Activated naive CD4-positive, alpha-beta T cell treated with anti-CD3 and anti-CD28 coated beads, Interleukin-2, amount 50 U/mL, for 24 hours (primary cell): ENCODE results near the gene VPS13A.
"Not testable (repeated sequence)": the region's sequence is repeated elsewhere in the genome, so short reads cannot be mapped to it uniquely, and the experiment has no call there.

Source experiments
- H3K27ac Mint-ChIP-seq: one replicate; pipeline ENCODE4 v1.8.0; 2021; ENCODE audit warnings: mild to moderate bottlenecking, mixed read lengths
- H3K27me3 Mint-ChIP-seq: one replicate; pipeline ENCODE4 v1.8.0; 2021; ENCODE audit warnings: mixed read lengths
- H3K36me3 Mint-ChIP-seq: one replicate; pipeline ENCODE4 v1.8.0; 2021; ENCODE audit warnings: mixed read lengths
- H3K4me1 Mint-ChIP-seq: one replicate; pipeline ENCODE4 v1.8.0; 2021; ENCODE audit warnings: mixed read lengths
- H3K4me3 Mint-ChIP-seq: one replicate; pipeline ENCODE4 v1.8.0; 2021; ENCODE audit warnings: mild to moderate bottlenecking, mixed read lengths
- H3K9me3 Mint-ChIP-seq: one replicate; pipeline ENCODE4 v1.8.0; 2021; ENCODE audit warnings: mixed read lengths

Gene VPS13A

DNA sequence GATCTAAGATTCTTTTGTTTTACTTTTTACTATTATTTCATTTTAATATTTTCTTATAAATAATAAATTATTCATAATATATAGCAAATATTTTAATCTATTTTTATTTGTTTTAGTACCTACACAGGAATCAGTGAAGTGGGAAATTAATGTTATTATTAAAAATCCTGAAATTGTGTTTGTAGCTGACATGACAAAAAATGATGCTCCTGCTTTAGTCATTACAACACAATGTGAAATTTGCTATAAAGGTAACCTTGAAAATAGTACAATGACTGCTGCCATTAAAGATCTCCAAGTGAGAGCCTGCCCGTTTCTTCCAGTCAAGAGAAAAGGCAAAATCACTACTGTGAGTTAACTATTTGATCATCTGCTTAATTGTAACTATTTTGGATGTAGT lies 138.7 kb downstream of the VPS13A start:
- no peak overlapping the region for H3K27ac Mint-ChIP-seq
- no peaks in the 10 kb centered on the region for H3K4me1 Mint-ChIP-seq
- H3K36me3 Mint-ChIP-seq, result peaks cover 30% of the 10 kb centered on the region
- no peak overlapping the region for H3K4me3 Mint-ChIP-seq
- H3K27me3 Mint-ChIP-seq, result no peaks in the 10 kb centered on the region
- H3K9me3 Mint-ChIP-seq, result no peaks in the 10 kb centered on the region

DNA sequence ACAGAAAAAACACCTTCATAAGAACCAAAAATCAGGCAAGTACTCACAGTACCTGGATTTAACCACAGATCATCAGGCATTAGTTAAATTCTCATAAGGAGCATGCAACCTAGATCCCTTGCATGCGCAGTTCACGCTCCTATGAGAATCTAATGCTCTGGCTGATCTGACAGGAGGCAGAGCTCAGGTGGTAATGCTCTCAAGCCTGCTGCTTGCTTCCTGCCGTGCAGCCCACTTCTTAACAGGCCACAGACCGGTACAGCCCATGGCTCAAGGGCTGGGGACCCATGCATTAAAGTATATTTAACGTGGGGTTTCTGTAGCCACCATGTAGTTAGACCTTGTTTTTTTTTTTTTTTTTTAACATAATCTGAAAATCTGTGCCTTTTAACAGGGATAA lies 147.7 kb downstream of the VPS13A start:
- no peaks in the 10 kb centered on the region for H3K27me3 Mint-ChIP-seq
- H3K36me3 Mint-ChIP-seq, result peaks cover 36% of the 10 kb centered on the region
- H3K4me1 Mint-ChIP-seq, result no peaks in the 10 kb centered on the region
- H3K27ac Mint-ChIP-seq, result no peak overlapping the region
- no peak overlapping the region for H3K4me3 Mint-ChIP-seq
- H3K9me3 Mint-ChIP-seq, result no peaks in the 10 kb centered on the region

DNA sequence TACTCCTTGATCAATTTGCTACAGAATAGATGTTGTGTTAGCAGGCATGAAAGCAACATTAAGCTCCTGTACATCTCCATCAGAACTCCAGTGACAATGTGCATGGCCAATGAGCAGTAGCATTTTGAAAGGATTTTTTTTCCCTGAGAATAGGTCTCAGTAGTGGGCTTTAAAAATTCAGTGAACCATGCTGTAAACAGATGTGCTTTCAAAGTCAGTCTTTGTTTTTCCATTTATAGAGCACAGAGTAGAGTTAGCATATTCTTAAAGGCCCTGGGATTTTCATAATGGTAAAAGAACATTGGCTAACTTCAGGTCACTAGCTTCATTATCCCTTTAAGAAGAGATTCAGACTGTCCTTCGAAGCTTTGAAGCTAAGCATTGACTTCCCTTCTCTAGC lies 150.8 kb downstream of the VPS13A start:
- H3K27me3 Mint-ChIP-seq, result no peaks in the 10 kb centered on the region
- H3K4me1 Mint-ChIP-seq, result no peaks in the 10 kb centered on the region
- H3K36me3 Mint-ChIP-seq, result peaks cover 26% of the 10 kb centered on the region
- no peak overlapping the region for H3K27ac Mint-ChIP-seq
- no peak overlapping the region for H3K4me3 Mint-ChIP-seq
- H3K9me3 Mint-ChIP-seq, result no peaks in the 10 kb centered on the region

DNA sequence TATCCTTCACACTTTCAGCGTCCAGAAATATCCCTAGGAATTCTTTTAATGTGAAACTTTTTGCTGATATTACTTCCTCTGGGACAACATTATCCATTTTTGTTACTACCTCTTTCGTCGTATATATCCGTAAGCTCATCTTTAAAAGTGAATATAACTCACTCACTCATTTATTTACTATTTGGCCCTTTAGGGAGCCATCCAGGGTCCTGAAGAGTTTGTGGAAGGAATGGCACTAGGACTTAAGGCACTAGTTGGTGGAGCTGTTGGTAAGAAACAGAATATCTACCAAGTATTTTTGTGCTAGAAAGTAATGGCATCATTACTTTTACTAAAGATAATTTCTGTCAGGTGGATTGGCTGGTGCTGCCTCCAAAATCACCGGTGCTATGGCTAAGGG lies 192.7 kb downstream of the VPS13A start:
- Mint-ChIP-seq H3K4me1 (no peaks in the 10 kb centered on the region), H3K4me3 (no peak overlapping the region), H3K36me3 (peaks cover 21% of the 10 kb centered on the region), H3K27me3 (no peaks in the 10 kb centered on the region), H3K27ac (no peak overlapping the region), H3K9me3 (peaks cover 6% of the 10 kb centered on the region)

DNA sequence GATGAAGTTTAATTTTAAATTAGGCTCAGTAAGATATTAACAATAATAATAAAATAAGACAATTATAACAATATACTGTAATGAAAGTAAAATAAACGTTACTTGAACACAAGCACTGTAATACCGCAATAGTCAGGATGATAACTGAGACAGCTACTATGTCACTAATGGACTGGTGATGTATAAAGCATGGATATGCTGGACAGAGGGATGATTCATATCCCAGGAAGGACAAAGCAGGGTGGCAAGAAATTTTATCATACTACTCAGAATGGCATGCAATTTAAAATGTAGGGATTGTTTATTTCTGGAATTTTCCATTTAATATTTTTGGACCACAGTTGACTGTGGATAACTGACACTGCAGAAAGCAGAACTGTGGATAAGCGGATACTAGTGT lies 196.9 kb downstream of the VPS13A start:
- Mint-ChIP-seq H3K4me3 (no peak overlapping the region), H3K27me3 (no peaks in the 10 kb centered on the region), H3K4me1 (no peaks in the 10 kb centered on the region), H3K27ac (no peak overlapping the region), H3K36me3 (peaks cover 21% of the 10 kb centered on the region), H3K9me3 (peaks cover 6% of the 10 kb centered on the region)

DNA sequence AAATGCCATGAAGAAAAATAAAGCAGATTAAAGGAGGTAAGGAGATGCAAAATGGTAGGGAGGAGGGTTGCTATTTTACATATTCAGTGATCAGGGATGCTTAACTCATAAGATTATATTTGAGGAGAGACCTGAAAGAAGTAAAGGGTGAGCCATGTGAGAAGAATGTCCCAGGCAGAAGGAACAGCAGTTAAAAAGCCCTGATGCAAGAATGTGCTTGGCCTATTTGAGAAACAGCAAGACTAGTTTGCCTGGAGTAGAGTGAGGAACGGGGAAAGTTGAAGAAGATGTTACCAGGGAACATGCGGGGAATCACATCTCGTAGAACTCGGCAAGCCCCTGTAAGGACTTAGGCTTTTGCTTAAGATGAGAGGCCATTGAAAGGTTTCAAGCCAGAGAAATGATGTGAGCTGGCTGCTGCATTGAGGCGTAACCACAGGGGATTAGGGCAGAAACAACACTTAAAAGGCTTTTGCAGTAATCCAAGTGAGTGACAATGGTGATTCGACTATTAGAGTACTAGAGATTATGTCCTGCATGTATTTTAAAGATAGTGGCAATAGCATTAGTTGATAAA lies 198.7 kb downstream of the VPS13A start:
- Mint-ChIP-seq H3K36me3 (peaks cover 16% of the 10 kb centered on the region), H3K27ac (no peak overlapping the region), H3K27me3 (no peaks in the 10 kb centered on the region), H3K4me3 (no peak overlapping the region), H3K9me3 (peaks cover 1% of the 10 kb centered on the region), H3K4me1 (no peaks in the 10 kb centered on the region)

DNA sequence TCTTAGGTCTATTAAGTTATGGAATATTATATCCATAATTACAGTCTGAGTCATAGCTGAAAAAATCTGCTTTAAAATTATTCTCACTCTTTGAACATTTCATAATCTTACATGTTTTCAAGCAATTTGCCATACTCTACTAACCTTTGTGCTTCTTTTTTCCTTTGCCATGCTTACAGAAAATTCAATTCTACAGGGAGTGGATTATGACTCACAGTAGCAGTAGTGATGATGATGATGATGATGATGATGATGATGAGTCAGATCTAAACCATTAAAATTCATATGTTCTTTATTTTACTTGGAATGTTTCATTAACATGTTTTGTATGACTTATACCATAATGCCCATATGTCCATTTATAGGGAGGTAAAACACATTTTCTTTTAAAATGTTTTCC lies 207.1 kb downstream of the VPS13A start:
- H3K9me3 Mint-ChIP-seq, result no peaks in the 10 kb centered on the region
- no peak overlapping the region for H3K27ac Mint-ChIP-seq
- peaks cover 8% of the 10 kb centered on the region for H3K36me3 Mint-ChIP-seq
- no peak overlapping the region for H3K4me3 Mint-ChIP-seq
- no peaks in the 10 kb centered on the region for H3K4me1 Mint-ChIP-seq
- H3K27me3 Mint-ChIP-seq, result no peaks in the 10 kb centered on the region

DNA sequence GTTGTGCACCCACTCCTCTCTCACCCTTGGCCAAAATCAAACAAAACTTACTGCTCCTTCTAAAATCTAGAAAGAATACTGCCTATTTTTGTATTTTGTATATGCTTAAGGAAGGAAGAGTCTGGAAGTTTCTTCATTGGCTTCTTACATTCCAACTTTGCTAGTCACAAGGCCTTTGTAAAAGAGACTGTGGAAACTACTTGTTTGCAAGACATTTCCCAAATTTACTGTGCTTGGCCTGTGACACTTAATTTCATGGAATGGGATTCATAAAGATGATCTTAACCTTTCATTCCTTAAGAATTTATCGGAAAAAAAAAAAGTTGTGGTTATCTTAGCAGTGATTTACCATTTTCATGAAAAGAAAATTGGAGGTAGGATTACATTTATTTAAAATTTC lies 208.9 kb downstream of the VPS13A start:
- Mint-ChIP-seq H3K9me3 (no peaks in the 10 kb centered on the region), H3K27me3 (no peaks in the 10 kb centered on the region), H3K4me3 (no peak overlapping the region), H3K4me1 (no peaks in the 10 kb centered on the region), H3K27ac (no peak overlapping the region), H3K36me3 (peaks cover 11% of the 10 kb centered on the region)

DNA sequence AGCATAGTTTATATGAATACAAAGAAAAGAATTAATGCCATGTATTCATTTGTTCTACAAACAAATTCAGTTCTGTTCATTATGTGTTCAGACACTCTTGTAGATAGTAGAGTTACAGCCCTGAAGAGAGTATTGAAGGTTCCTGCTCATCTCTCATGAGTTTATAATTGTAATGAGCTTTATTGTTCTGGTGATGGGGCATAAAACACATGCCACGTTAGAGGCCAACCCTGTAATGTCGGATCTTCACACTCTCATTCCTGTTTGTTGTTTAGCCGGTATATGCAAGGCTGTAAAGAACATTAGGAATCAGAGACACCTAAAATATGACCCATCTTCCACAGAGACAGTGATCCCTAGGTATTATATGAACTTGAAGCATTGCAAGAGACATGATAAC lies 214.5 kb downstream of the VPS13A start:
- H3K36me3 Mint-ChIP-seq, result peaks cover 8% of the 10 kb centered on the region
- no peaks in the 10 kb centered on the region for H3K27me3 Mint-ChIP-seq
- H3K27ac Mint-ChIP-seq, result no peak overlapping the region
- H3K4me3 Mint-ChIP-seq, result no peak overlapping the region
- no peaks in the 10 kb centered on the region for H3K4me1 Mint-ChIP-seq
- H3K9me3 Mint-ChIP-seq, result no peaks in the 10 kb centered on the region

DNA sequence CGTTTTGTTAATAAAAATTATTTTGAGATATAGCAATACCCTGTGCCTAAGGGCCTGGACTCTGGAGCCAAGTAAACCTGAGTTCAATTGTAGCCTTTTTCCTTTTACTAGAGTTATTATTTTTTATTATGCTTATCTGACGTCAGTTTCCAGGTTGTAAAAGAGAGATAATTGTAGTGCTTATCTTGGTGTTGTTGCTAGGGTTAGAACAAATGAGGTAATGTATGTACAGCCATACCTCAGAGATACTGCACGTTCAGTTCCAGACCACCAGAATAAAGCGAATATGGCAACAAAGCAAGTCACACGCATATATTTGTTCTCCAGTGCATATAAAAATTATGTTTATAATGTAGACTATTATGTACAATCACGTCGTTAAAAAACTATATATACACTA lies 215.0 kb downstream of the VPS13A start:
- H3K27me3 Mint-ChIP-seq, result no peaks in the 10 kb centered on the region
- no peaks in the 10 kb centered on the region for H3K9me3 Mint-ChIP-seq
- H3K27ac Mint-ChIP-seq, result no peak overlapping the region
- H3K4me3 Mint-ChIP-seq, result no peak overlapping the region
- H3K36me3 Mint-ChIP-seq, result peaks cover 9% of the 10 kb centered on the region
- no peaks in the 10 kb centered on the region for H3K4me1 Mint-ChIP-seq

DNA sequence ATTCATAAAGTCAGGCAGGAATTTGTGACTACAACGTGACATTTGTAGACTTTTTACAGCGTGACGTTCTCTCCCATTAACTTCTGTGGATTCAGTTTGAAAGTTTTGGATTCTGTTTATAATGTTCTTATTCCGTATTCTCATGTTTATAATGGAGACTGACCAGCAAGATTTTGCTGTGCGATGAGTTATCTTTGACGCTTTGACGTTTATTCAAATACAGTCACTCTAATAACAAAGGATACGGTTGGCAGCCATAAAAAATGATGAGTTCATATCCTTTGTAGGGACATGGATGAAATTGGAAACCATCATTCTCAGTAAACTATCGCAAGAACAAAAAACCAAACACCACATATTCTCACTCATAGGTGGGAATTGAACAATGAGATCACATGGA lies 221.2 kb downstream of the VPS13A start:
- not testable (repeated sequence) for H3K9me3 Mint-ChIP-seq, H3K27ac Mint-ChIP-seq, H3K4me1 Mint-ChIP-seq, H3K4me3 Mint-ChIP-seq, H3K36me3 Mint-ChIP-seq, H3K27me3 Mint-ChIP-seq

DNA sequence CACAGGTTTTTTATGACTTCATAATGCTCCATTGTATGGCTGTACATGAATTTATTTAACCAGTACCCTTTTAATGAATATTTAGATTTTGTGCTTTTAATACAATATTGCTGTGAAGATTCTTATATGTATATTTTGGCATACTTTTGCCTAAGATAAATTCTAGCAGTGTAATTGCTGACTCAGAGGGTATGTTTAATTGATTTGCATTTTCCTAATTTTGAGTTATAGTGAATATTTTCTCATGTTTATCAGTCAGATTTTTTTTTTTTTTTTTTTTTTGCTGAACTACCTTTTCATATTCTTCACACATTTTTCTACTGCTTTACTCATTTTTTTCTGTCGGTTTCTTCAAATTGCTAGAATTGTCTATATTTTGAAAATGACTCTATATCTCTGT lies 222.6 kb downstream of the VPS13A start:
- Mint-ChIP-seq H3K36me3 (peaks cover 16% of the 10 kb centered on the region), H3K27me3 (no peaks in the 10 kb centered on the region), H3K9me3 (no peaks in the 10 kb centered on the region), H3K4me3 (no peak overlapping the region), H3K4me1 (no peaks in the 10 kb centered on the region), H3K27ac (no peak overlapping the region)

DNA sequence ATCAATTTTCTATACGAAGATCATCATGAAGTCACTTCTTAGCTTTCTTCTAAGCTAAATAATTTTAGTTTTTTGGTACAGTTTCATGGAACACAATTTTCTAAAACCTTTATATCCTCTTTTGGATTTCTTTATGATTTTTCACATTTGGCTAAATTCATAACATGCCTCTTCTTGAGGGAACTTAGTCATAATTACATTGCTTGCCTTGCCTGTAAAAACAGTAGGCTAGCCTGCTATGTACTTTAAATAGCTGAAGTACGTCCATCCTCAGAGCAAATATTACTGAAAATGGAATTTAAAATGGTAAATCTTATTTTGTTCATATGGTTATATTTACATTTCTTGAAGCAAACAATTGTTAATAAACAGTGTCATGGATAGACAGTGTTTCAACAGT lies 225.0 kb downstream of the VPS13A start:
- Mint-ChIP-seq H3K27ac (no peak overlapping the region), H3K4me3 (no peak overlapping the region), H3K9me3 (no peaks in the 10 kb centered on the region), H3K27me3 (no peaks in the 10 kb centered on the region), H3K4me1 (no peaks in the 10 kb centered on the region), H3K36me3 (peaks cover 28% of the 10 kb centered on the region)

DNA sequence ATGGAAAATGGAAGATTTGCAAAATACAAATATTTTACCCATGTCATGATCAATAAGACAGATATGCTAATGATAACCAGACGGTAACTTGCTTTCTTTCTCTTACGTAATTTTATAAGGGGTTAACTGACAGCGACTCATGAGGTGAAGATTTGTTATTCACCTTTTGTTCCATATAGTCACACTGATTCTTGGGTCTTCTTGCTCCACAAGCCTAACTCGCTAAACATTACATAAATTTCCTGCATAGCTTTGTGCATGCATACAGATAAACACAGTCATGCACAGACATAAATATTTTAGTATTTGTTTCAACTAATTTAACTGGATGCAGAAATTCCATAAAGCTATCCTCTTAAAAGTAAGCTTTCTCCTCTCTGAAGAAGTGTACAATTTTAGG lies 225.9 kb downstream of the VPS13A start:
- no peaks in the 10 kb centered on the region for H3K4me1 Mint-ChIP-seq
- H3K4me3 Mint-ChIP-seq, result no peak overlapping the region
- H3K27me3 Mint-ChIP-seq, result no peaks in the 10 kb centered on the region
- H3K27ac Mint-ChIP-seq, result no peak overlapping the region
- peaks cover 34% of the 10 kb centered on the region for H3K36me3 Mint-ChIP-seq
- H3K9me3 Mint-ChIP-seq, result peaks cover 4% of the 10 kb centered on the region

DNA sequence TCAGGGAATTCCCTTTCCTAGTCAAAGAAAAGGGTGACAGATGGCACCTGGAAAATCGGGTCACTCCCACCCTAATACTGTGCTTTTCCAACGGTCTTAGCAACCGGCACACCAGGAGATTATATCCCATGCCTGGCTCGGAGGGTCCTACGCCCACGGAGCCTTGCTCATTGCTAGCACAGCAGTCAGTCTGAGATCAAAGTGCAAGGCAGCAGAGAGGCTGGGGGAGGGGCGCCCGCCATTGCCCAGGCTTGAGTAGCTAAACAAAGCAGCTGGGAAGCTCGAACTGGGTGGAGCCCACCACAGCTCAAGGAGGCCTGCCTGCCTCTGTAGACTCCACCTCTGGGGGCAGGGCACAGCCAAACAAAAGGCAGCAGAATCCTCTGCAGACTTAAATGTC lies 231.2 kb downstream of the VPS13A start:
- not testable (repeated sequence) for H3K4me1 Mint-ChIP-seq, H3K9me3 Mint-ChIP-seq, H3K27ac Mint-ChIP-seq, H3K27me3 Mint-ChIP-seq, H3K4me3 Mint-ChIP-seq
- peaks cover 33% of the 10 kb centered on the region for H3K36me3 Mint-ChIP-seq

DNA sequence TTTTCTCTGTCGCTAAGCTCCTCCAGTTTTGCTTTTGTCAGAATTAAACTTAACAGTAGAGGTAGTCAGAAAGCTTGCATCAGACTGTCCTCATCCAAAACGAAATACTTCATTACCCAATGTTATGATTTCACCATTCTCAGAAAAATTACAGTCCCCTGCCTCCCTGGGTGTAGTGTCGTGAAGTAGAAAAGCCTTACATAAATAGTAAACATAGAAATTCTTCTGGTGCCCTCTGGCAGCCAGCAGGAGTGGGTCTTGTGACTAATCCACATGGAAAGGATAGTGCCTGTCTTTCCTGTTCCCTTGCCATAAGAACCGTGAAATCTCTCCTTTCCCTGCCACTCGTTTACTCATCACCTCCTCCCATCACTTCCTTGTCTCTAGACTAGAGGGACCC lies 240.2 kb downstream of the VPS13A start:
- Mint-ChIP-seq H3K27ac (no peak overlapping the region), H3K27me3 (no peaks in the 10 kb centered on the region), H3K36me3 (peaks cover 2% of the 10 kb centered on the region), H3K4me3 (no peak overlapping the region), H3K4me1 (no peaks in the 10 kb centered on the region), H3K9me3 (no peaks in the 10 kb centered on the region)

DNA sequence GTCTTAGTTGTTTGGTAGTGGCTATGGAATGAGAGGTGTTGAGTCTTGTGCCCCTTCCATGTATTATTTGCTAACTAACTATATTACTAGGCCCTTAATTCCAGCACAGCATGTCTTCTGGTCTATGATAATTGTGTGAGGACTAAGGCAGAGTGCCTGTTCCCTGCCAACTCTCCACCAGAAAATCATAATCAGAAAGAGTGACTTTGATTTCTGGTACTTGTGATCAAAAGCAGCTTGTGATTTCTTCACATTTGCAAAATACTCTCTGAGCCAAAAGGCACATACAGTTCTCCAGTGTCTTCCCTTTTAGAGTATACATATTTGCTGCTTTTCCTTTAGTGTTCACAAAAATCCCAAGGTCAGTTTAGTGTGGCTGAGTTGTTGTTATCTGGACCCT lies 240.9 kb downstream of the VPS13A start:
- H3K36me3 Mint-ChIP-seq, result peaks cover 2% of the 10 kb centered on the region
- H3K9me3 Mint-ChIP-seq, result no peaks in the 10 kb centered on the region
- H3K4me1 Mint-ChIP-seq, result no peaks in the 10 kb centered on the region
- H3K27me3 Mint-ChIP-seq, result no peaks in the 10 kb centered on the region
- H3K4me3 Mint-ChIP-seq, result no peak overlapping the region
- H3K27ac Mint-ChIP-seq, result no peak overlapping the region
